ENCODE measurements around the gene FRG2. TPM values are rescaled to one million over a fixed set of nuclear protein-coding genes. Genes with fewer than 3 reads are reported as not detected.
"Not testable (repeated sequence)": the region's sequence is repeated elsewhere in the genome, so short reads cannot be mapped to it uniquely, and the experiment has no call there.

FRG2 gene
- total RNA-seq, 4 donors from 2014 or later: not detected

DNA sequence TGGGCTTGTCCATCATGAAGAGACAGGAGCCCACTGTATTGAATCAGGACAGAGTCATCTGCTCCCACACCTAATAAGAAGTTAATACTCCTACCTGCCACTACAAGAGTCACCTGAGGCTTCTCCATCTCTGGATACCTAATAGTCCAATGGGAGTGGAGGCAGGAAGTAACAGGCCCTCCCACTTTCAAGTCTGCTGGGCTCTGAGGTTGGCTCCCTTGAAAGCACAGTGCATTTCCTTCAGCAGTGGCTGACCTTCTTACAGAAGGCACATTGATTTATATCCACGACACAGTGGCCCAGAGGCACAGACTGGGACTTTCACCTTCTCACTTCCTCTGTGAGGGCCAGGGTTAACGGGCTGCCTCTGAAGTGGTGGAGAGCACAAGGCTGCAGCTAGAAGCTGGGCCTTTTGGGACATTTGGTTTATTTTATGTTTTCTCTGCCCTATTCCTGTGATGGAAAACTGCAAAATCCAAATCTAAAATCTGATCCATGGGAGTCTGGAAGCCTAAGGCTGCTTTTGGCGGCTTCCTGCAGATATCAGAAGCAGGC lies 38.1 kb downstream of the FRG2 start:
- no peaks in the 10 kb centered on the region for H3K36me3 ChIP-seq
- TF ChIP-seq EP300 (IDR thresholded peaks at IDR 0.05): no peak
- TF ChIP-seq, protein P1, sequence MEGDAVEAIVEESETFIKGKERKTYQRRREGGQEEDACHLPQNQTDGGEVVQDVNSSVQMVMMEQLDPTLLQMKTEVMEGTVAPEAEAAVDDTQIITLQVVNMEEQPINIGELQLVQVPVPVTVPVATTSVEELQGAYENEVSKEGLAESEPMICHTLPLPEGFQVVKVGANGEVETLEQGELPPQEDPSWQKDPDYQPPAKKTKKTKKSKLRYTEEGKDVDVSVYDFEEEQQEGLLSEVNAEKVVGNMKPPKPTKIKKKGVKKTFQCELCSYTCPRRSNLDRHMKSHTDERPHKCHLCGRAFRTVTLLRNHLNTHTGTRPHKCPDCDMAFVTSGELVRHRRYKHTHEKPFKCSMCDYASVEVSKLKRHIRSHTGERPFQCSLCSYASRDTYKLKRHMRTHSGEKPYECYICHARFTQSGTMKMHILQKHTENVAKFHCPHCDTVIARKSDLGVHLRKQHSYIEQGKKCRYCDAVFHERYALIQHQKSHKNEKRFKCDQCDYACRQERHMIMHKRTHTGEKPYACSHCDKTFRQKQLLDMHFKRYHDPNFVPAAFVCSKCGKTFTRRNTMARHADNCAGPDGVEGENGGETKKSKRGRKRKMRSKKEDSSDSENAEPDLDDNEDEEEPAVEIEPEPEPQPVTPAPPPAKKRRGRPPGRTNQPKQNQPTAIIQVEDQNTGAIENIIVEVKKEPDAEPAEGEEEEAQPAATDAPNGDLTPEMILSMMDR (IDR thresholded peaks at IDR 0.05): no peak
- no peak for TF ChIP-seq POLR2A (IDR thresholded peaks at IDR 0.05; ENCODE audit: low read depth)
- TF ChIP-seq POLR2AphosphoS5 (IDR thresholded peaks at IDR 0.05): no peak
- peaks cover 0 to 1% (median 0%) of the 10 kb centered on the region in 4 donors for H3K27me3 ChIP-seq
- no peak for DNase-seq (ENCODE audit: extremely low spot score)
- no peak overlapping the region for H3K27ac ChIP-seq (replicated peaks in 1 of 4)
- 51% methylated on average over 3 of the region's 3 CpGs for WGBS
- intact Hi-C loops (cut with DNase I): no loop called here
- H3K9me3 ChIP-seq: no peaks in the 10 kb centered on the region
- no peaks in the 10 kb centered on the region for H3K4me1 ChIP-seq
- H3K4me3 ChIP-seq: no peak overlapping the region

DNA sequence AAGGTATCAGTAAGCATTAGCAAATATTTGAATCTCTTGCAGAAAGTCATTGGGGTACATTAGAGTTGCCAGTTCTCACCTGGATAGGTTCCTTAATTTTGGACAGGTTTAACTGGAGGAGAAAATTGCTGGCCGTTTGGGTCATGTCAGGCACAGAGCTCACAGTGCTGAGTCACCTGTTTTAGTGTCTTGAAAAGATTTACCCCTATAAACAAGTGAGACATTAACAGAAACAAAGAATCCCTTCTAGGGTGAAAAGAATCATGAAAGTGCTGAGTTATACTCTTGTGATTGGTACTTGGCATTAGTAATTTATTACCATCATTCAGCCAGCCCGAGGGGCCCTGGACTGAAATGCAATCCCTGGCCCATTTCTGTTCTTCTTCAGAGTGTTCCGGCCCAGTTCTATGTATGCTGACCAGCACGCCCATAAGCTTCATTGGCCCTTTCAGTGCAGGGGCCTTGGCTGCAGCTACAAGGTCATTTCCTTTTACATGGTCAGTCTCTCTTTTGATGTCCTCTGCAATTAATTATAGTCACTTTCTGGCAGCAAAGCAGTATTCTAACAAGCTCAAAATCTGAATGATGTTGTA lies 41.3 kb downstream of the FRG2 start:
- H3K27me3 ChIP-seq; DNase-seq (ENCODE audit: extremely low spot score); H3K4me1 ChIP-seq; H3K4me3 ChIP-seq; H3K36me3 ChIP-seq; H3K27ac ChIP-seq (replicated peaks in 1 of 4); H3K9me3 ChIP-seq; intact Hi-C loops (cut with DNase I): not testable (repeated sequence)
- WGBS: 59% methylated on average over 4 of the region's 4 CpGs

DNA sequence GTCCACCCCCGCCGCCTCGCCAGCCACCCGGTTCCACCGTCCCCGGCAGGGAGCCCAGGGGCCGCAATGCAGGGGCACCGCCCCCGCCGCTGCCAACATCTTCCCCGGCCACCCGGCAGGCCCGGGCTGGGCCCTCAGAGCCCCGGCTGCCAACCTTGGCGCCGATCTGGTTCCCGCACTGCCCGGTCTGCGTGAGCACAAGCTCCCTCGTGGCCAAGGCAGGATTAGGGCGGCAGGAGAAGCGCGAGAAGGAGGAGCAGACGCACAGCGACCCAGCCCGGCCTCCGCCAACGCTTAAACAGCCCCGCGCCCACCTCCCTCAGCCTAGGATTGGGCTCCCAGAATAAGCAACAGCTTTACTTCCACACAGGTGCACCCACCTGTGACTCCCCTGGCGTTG lies 42.4 kb downstream of the FRG2 start:
- not testable (repeated sequence) for DNase-seq (ENCODE audit: extremely low spot score)

DNA sequence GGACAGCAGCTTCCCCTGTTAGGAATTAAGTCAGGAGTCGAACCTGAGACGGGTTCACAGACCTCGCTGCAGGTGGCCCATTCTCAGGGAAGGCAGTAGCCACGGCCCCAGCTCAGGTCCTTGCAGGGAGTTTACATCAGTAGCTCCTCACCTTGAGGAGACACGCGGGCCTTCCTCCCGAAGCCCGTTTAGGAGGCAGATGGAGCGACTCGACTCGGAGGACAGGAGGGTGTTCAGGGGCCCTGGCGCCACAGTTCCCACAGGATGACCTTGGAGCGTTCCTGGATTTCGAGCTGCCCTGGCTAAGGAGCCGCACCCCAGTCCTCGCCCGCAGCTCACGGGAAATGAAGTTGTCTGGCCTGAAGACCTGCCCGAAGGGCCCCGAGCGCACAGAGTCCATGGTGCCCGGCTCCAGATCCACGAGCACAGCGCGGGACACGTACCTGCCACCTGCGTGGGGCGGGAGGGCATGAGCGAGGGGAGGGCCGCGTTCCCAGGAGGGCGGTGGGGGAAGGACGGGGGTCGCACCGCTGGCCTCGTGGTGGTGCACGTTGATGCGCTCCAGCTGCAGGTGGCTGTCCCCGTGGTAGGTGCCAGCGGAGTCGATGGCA lies 43.0 kb downstream of the FRG2 start:
- H3K36me3 ChIP-seq; H3K27me3 ChIP-seq; H3K4me3 ChIP-seq; H3K9me3 ChIP-seq; DNase-seq (ENCODE audit: extremely low spot score); H3K4me1 ChIP-seq; H3K27ac ChIP-seq (replicated peaks in 1 of 4); intact Hi-C loops (cut with DNase I): not testable (repeated sequence)
- WGBS: 81% methylated on average over 4 of the region's 41 CpGs

More for the DNA sequence above, 42.4 kb downstream of the FRG2 start:
- H3K9me3 ChIP-seq; intact Hi-C loops (cut with DNase I); H3K36me3 ChIP-seq; H3K4me3 ChIP-seq; H3K4me1 ChIP-seq; H3K27me3 ChIP-seq; H3K27ac ChIP-seq (replicated peaks in 1 of 4): not testable (repeated sequence)
- 60% methylated on average over 7 of the region's 31 CpGs for WGBS

DNA sequence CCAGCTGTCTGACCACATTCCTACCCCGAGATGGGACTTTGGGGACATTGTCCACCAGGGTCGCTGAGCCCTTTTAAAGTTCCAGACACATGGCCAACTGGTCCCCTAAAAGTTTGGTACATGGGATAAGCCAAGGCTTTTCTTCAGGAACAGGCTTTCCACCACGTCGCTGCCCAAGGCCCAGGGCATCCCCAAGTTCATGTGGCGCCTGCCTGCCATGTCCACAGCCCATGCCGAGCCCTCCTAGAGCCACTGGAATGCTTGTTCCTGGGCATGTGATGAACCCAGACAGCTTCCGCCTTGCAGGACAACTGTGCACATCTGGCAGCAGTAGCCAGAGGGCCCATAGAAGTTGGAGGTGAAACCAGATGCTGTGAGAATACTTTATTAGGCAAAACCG lies 45.1 kb downstream of the FRG2 start:
- intact Hi-C loops (cut with DNase I): no loop called here
- H3K4me1 ChIP-seq: no peaks in the 10 kb centered on the region
- H3K9me3 ChIP-seq: no peaks in the 10 kb centered on the region
- no peaks in the 10 kb centered on the region for H3K36me3 ChIP-seq
- WGBS: 95% methylated on average over 6 of the region's 8 CpGs
- no peak overlapping the region for H3K27ac ChIP-seq (replicated peaks in 1 of 4)
- no peak for DNase-seq (ENCODE audit: extremely low spot score)
- TF ChIP-seq, protein P1 (IDR thresholded peaks at IDR 0.05): no peak
- TF ChIP-seq POLR2A (IDR thresholded peaks at IDR 0.05; ENCODE audit: low read depth): no peak
- no peak for TF ChIP-seq POLR2AphosphoS5 (IDR thresholded peaks at IDR 0.05)
- no peak for TF ChIP-seq EP300 (IDR thresholded peaks at IDR 0.05)
- peaks cover 0 to 6% (median 0%) of the 10 kb centered on the region in 4 donors for H3K27me3 ChIP-seq
- H3K4me3 ChIP-seq: no peak overlapping the region

DNA sequence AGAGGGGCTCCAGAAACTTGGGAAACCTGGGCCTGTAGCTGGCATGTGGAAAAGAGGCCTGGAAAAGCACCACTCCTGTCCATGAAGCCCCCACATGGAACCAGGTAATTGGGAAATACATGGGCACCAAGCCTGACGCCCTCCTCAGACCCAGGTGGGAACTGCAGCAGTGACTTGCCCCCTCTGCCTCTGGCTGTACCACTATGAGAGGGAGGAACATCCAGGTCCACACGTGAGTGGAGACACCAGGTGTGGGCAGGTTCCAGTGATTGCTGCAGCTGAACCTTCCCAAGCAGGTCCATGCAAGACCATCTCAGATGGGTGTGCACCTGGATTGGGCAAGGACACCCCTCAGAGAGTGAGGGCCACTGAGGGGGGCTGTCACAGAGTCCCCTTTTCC lies 46.8 kb downstream of the FRG2 start:
- DNase-seq (ENCODE audit: extremely low spot score); intact Hi-C loops (cut with DNase I); H3K27me3 ChIP-seq; H3K9me3 ChIP-seq; H3K27ac ChIP-seq (replicated peaks in 1 of 4); H3K4me1 ChIP-seq; H3K36me3 ChIP-seq; H3K4me3 ChIP-seq: not testable (repeated sequence)
- 70% methylated on average over 2 of the region's 2 CpGs for WGBS

Data from esophagus muscularis mucosa (tissue), 4 donors.